ENCODE measurements around the gene IL12RB2.

- TF ChIP-seq CTCF (conservative IDR thresholded peaks at IDR 0.05; ENCODE audit: low read depth, low read length), result no peak
- TF ChIP-seq EZH2 (IDR thresholded peaks at IDR 0.05; ENCODE audit: low read length, unreplicated experiment), result no peak
- TF ChIP-seq EZH2phosphoT487 (IDR thresholded peaks at IDR 0.05; ENCODE audit: borderline replicate concordance, low read length), result no peak
Measured at GRCh38 chr1:67427947-67428346, 120.3 kb downstream of the IL12RB2 start.
